OCI-M2 (cell line): ENCODE results near the gene PLB1.
"Not testable (repeated sequence)": the region's sequence is repeated elsewhere in the genome, so short reads cannot be mapped to it uniquely, and the experiment has no call there.

Experiments used
- DNase-seq: peaks from one replicate; lab custom pipeline; 2025; ENCODE audit not compliant: unreplicated experiment; lab: John Stamatoyannopoulos, UW

The PLB1 gene

GRCh38 chr2:28469304-28469703, 26.6 kb upstream of the PLB1 start:
- no peak for DNase-seq

- no peak for DNase-seq
Observed at GRCh38 chr2:28469947-28470535, 25.8 kb upstream of the PLB1 start.

GRCh38 chr2:28470759-28471158, 25.1 kb upstream of the PLB1 start:
- no peak for DNase-seq

GRCh38 chr2:28471214-28471613, 24.6 kb upstream of the PLB1 start:
- no peak for DNase-seq

GRCh38 chr2:28471701-28472236, 24.1 kb upstream of the PLB1 start:
- DNase-seq, result no peak

- not testable (repeated sequence) for DNase-seq
Observed at GRCh38 chr2:28472641-28473040, 23.2 kb upstream of the PLB1 start.

GRCh38 chr2:28475088-28475595, 20.7 kb upstream of the PLB1 start:
- no peak for DNase-seq

GRCh38 chr2:28477087-28477486, 18.8 kb upstream of the PLB1 start:
- no peak for DNase-seq

GRCh38 chr2:28477645-28478044, 18.2 kb upstream of the PLB1 start:
- no peak for DNase-seq

- DNase-seq, result no peak
Observed at GRCh38 chr2:28480403-28481049, 15.3 kb upstream of the PLB1 start.

- no peak for DNase-seq
Observed at GRCh38 chr2:28481905-28482304, 14.0 kb upstream of the PLB1 start.

- no peak for DNase-seq
Observed at GRCh38 chr2:28484835-28485234, 11.0 kb upstream of the PLB1 start.

- DNase-seq, result no peak
Observed at GRCh38 chr2:28486526-28486925, 9.3 kb upstream of the PLB1 start.

- no peak for DNase-seq
Observed at GRCh38 chr2:28487258-28487657, 8.6 kb upstream of the PLB1 start.

GRCh38 chr2:28488083-28488830, 7.6 kb upstream of the PLB1 start:
- DNase-seq, result no peak

- DNase-seq, result no peak
Observed at GRCh38 chr2:28488858-28489575, 6.8 kb upstream of the PLB1 start.

- DNase-seq, result no peak
Observed at GRCh38 chr2:28490558-28490957, 5.3 kb upstream of the PLB1 start.

GRCh38 chr2:28492282-28492681, 3.6 kb upstream of the PLB1 start:
- no peak for DNase-seq

- DNase-seq, result no peak
Observed at GRCh38 chr2:28493636-28494035, 2.2 kb upstream of the PLB1 start.

- no peak for DNase-seq
Observed at GRCh38 chr2:28496781-28497180, 921 bp downstream of the PLB1 start.

GRCh38 chr2:28497206-28497605, 1.3 kb downstream of the PLB1 start:
- DNase-seq, result no peak
